ENCODE data around the gene PCDHA12.
"Not testable (repeated sequence)": the region's sequence is repeated elsewhere in the genome, so short reads cannot be mapped to it uniquely, and the experiment has no call there.

DNA sequence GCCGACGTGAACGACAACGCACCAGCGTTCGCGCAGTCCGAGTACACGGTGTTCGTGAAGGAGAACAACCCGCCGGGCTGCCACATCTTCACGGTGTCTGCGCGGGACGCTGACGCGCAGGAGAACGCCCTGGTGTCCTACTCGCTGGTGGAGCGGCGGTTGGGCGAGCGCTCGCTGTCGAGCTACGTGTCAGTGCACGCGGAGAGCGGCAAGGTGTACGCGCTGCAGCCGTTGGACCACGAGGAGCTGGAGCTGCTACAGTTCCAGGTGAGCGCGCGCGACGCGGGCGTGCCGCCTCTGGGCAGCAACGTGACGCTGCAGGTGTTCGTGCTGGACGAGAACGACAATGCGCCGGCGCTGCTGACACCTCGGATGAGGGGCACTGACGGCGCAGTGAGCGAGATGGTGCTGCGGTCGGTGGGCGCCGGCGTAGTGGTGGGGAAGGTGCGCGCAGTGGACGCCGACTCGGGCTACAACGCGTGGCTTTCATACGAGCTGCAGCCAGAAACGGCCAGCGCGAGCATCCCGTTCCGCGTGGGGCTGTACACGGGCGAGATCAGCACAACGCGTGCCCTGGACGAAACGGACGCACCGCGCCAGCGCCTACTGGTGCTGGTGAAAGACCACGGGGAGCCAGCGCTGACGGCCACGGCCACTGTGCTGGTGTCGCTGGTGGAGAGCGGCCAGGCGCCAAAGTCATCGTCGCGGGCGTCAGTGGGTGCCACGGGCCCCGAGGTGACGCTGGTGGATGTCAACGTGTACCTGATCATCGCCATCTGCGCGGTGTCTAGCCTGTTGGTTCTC, 25.1 kb upstream of the PCDHA12 start:
- TF ChIP-seq, protein P1, sequence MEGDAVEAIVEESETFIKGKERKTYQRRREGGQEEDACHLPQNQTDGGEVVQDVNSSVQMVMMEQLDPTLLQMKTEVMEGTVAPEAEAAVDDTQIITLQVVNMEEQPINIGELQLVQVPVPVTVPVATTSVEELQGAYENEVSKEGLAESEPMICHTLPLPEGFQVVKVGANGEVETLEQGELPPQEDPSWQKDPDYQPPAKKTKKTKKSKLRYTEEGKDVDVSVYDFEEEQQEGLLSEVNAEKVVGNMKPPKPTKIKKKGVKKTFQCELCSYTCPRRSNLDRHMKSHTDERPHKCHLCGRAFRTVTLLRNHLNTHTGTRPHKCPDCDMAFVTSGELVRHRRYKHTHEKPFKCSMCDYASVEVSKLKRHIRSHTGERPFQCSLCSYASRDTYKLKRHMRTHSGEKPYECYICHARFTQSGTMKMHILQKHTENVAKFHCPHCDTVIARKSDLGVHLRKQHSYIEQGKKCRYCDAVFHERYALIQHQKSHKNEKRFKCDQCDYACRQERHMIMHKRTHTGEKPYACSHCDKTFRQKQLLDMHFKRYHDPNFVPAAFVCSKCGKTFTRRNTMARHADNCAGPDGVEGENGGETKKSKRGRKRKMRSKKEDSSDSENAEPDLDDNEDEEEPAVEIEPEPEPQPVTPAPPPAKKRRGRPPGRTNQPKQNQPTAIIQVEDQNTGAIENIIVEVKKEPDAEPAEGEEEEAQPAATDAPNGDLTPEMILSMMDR (IDR thresholded peaks at IDR 0.05; ENCODE audit: low read depth, low read length, poor library complexity, severe bottlenecking) = not testable (repeated sequence)
- TF ChIP-seq EZH2phosphoT487 (IDR thresholded peaks at IDR 0.05; ENCODE audit: borderline replicate concordance, low read length) = not testable (repeated sequence)
